NCI-H2227 treated with DMSO at 0.1 percent for 48 hours (cell line): ENCODE results near the gene ITCH.
"Not testable (repeated sequence)": the region's sequence is repeated elsewhere in the genome, so short reads cannot be mapped to it uniquely, and the experiment has no call there.

Experiments used
- DNase-seq: peaks from one replicate; lab custom pipeline; 2025; lab: John Stamatoyannopoulos, UW

The ITCH gene

GRCh38 chr20:34343458-34344211 is 19.4 kb upstream of the ITCH start:
- no peak for DNase-seq

DNA sequence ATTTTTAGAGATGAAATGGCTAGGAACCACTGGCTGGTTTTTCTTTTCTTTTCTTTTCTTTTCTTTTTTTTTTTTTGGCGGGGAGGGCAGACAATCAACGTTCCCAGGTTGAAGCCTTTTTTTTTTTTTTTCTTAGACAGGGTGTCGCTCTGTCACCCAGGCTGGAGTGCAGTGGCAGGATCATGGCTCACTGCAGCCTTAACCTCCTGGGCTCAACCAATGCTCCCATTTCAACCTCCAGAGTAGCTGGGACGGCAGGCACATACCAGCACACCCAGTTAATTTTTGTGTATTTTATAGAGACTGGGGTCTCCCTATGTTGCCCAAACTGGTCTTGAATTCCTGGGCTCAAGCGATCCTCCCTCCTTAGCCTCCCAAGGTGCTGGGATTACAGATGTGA is 18.8 kb upstream of the ITCH start:
- DNase-seq, result no peak

GRCh38 chr20:34345402-34345736 is 17.7 kb upstream of the ITCH start:
- no peak for DNase-seq

DNA sequence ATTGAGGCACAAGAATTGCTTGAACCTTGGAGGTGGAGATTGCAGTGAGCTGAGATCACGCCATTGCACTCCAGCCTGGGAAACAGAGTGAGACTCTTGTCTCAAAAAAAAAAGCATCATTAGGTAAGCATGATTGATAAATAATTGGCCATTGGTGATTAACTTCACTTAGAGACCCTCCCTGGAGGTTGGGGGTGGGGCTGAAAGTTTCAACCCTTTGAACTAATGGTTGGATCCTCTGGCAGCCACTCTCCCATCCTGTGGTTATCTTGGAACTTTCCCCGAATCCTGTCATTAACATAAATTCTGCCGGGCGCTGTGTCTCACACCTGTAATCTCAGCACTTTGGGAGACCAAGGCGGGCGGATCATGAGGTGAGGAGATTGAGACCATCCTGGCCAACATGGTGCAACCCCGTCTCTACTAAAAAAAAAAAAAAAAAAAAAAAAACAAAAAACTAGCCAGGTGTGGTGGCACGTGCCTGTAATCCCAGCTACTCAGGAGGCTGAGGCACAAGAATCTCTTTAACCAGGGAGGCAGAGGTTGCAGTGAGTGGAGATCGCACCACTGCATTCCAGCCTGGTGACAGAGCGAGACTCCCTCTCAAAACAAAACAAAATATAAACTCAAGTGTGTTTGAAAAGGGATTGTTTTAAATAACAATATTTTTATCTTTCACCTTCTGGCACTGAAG is 17.1 kb upstream of the ITCH start:
- DNase-seq, result not testable (repeated sequence)

- DNase-seq, result not testable (repeated sequence)
These were observed 16.6 kb upstream of the ITCH start for GRCh38 chr20:34346533-34346865.

- no peak for DNase-seq
These were observed 15.5 kb upstream of the ITCH start for GRCh38 chr20:34347571-34347970.

DNA sequence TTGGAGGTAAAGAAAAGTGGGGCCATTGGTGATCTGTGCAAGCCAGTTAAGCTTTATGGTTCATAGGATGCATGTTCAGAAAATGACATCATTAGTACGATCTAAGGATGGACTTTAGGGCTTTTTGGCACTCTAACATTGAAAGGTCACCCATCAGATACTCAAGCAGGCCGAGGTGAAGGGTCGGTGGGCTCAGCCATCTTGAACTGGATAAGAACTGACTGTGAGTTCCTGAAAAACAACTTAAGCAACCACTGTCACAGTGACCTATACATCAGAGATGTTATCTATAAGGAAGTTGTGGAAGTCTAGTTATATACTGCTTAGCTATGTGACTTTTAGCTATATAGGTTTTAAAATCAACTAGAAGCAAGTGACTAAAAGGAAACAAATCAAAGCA is 13.0 kb upstream of the ITCH start:
- DNase-seq, result no peak

DNA sequence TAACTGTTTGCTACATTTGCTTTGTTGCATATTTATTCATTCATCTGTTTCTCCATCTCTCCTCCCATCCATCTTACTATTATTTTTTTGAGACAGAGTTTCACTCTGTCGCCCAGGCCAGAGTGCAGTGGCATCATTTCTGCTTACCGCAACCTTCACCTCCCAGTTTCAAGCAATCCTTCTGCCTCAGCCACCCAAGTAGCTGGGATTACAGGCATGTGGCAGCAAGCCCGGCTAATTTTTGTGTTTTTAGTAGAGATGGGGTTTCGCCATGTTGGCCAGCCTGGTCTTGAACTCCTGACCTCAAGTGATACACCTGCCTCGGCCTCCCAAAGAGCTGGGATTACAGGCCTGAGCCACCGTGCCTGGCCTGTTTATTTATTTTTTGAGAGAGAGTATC is 9.6 kb upstream of the ITCH start:
- not testable (repeated sequence) for DNase-seq

DNA sequence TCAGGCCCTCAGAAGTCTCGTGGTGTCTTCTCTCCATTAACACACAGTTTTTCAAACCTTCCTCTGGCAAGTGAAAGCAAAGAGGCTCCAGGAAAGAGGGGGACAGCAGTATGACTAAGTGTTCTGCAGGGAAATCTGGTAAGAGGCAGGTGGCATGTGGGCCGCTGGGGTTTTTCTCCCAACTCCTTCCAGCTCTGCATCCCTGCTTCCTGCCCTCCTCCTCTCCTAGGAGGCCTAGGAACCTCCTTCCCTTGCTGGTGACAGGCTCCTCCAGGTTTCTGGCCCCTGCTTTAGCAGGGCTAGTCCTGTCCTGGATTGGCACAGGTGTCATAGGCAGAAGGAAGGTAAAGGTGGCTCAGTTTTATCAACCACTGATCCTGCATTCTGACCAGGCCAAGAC is 7.6 kb upstream of the ITCH start:
- no peak for DNase-seq

GRCh38 chr20:34359729-34360128 is 3.3 kb upstream of the ITCH start:
- DNase-seq, result not testable (repeated sequence)

- DNase-seq, result no peak
These were observed 491 bp upstream of the ITCH start for GRCh38 chr20:34362502-34363061.

- DNase-seq, result no peak
These were observed 571 bp downstream of the ITCH start for GRCh38 chr20:34363465-34364222.

GRCh38 chr20:34364223-34364506 is 1.1 kb downstream of the ITCH start:
- DNase-seq, result no peak

DNA sequence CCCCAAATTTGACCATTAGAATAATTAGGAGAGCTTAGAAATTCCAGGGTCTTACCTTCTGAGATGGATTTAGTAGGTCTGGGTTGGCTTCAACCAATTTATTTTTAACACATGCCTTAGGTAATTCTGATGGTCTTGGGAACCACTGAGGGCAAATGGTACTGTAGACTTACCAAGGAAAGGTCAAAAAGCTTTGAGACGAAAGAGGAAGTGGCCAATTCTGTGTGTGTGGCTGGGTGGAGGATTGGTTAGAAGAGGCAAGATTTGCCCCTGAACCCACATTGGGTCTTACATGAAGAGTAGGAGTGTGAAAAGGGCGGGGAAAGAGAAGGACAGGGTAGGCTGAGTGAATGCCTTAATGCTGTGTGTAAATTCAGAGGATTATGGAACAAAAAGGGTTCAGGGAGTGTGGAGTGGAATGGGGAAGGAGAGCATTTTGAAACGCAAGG is 2.7 kb downstream of the ITCH start:
- no peak for DNase-seq

GRCh38 chr20:34367155-34367554 is 4.1 kb downstream of the ITCH start:
- no peak for DNase-seq

DNA sequence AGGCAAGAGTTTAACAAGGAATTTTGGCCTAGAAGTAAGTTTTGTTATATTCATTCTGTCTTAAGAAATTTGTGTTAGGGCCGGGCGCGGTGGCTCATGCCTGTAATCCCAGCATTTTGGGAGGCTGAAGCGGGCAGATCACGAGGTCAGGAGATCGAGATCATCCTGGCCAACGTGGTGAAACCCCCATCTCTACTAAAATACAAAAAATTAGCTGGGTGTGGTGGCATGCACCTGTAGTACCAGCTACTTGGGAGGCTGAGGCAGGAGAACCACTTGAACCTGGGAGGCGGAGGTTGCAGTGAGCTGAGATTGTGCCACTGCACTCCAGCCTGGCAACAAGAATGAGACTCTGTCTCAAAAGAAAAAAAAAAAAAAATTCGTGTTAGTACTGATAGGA is 4.8 kb downstream of the ITCH start:
- not testable (repeated sequence) for DNase-seq

- DNase-seq, result no peak
These were observed 5.5 kb downstream of the ITCH start for GRCh38 chr20:34368547-34368946.

- no peak for DNase-seq
These were observed 6.2 kb downstream of the ITCH start for GRCh38 chr20:34369265-34369664.

GRCh38 chr20:34370062-34370461 is 7.0 kb downstream of the ITCH start:
- no peak for DNase-seq

GRCh38 chr20:34373445-34373844 is 10.4 kb downstream of the ITCH start:
- DNase-seq, result no peak

DNA sequence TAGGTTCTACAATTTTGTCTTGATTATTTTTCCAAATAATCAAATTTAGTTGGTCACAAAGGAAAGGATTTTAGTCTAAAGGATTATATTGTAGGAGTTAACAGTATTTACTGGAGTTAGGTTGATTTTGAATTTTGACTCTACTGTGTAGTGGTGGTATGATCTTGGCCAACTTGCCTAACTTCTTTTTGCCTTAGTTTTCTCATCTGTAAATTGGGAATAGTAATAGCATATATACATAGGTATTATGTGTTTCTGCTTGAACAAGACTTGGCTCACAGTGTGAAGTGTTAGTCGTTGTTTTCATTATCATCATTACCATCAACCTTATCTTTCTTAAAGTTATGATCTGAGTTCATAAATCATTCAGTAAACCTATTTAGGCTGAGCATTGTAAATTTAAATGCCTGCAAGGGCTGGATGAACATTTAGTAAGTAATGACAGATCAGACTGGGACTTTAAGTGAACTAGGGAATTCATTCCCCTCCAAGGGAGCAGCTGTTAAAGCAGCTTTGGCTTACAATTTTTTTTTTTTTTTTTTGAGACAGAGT is 11.2 kb downstream of the ITCH start:
- no peak for DNase-seq

DNA sequence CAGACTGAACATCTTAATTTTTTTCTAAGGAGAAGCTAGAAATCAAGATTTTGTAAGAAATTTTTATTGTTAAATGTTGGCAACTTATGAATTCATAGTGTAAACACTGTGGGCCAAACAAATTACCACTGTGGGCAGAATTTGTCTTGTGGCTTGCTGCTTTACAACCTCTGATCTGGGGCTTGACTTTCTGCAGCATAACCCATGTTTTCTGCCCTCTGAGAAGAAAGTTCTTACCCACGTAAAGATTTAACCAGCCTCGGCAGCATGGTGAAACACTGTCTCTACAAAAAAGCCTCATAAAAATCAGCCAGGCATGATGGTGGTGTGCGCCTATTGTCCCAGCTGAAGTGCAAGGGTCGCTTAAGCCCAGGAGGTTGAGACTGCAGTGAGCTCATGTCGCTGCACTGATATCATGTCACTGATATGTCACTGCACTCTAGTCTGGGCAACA is 12.9 kb downstream of the ITCH start:
- no peak for DNase-seq
